Measurements from ENCODE around the gene ZNF385B.
A peak's percentile ranks its signal among the peaks of the same experiment; 100 is the strongest.

The ZNF385B gene

GRCh38 chr2:179443180-179443579 lies 418.2 kb downstream of the ZNF385B start:
- TF ChIP-seq CTCF (conservative IDR thresholded peaks at IDR 0.05; ENCODE audit: control insufficient read depth, insufficient read depth, low read depth, low read length) = no peak
- H3K4me3 ChIP-seq (ENCODE audit: control insufficient read depth, low read depth, low read length) = no peak overlapping the region
- DNase-seq (ENCODE audit: low read depth) = no peak

- H3K4me3 ChIP-seq (ENCODE audit: control insufficient read depth, low read depth, low read length) = no peak overlapping the region
- no peak for TF ChIP-seq CTCF (conservative IDR thresholded peaks at IDR 0.05; ENCODE audit: control insufficient read depth, insufficient read depth, low read depth, low read length)
- no peak for DNase-seq (ENCODE audit: low read depth)
Measured at GRCh38 chr2:179442206-179442605, 419.2 kb downstream of the ZNF385B start.

DNA sequence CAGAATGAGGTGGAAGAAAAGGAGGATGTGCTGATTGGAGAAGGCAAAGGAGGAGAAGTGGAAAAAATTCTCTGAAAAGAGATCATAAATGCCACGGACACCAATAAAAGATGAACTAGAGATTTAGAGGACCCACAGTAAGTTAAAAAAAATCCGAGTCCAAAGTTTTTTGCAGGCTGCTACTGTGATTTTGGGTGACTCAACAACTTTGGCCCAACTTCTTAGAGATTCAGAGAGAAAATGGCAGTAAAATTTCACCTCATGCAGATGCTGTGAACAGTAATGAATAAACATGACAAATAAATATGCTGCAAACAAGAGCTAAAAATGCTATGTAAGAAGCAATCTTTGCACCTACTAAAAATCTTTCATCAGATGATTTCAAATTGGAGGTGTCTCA lies 419.9 kb downstream of the ZNF385B start:
- no peak for TF ChIP-seq CTCF (conservative IDR thresholded peaks at IDR 0.05; ENCODE audit: control insufficient read depth, insufficient read depth, low read depth, low read length)
- H3K4me3 ChIP-seq (ENCODE audit: control insufficient read depth, low read depth, low read length) = no peak overlapping the region
- no peak for DNase-seq (ENCODE audit: low read depth)

DNA sequence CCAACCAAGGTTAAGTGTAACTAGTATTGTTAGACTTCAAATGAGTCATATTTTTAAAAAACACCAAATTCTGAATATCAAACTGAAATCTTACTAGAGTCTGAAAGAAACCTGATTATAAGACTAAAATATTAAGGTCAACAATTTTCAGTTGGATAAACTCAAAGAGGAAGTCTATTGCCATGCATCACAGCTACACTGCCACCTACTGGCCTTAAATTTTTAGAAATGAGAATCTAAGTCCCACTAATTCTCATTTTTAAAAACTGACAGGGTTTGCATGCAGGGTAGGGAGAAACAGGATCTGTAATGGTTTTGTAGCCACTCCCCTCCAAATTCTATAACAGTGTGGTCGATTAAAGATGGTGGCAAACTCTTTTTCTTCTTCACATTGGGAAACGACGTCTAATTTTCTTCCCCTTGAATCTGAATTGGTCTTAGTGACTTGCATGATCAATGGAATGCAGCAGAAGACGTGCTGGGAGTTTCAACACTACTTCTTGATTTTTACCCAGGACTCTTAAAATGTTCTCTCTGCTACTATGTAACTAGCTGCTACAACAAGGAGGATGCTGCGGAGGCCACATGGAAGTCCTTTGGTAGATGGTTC lies 420.7 kb downstream of the ZNF385B start:
- DNase-seq (ENCODE audit: low read depth) = peak; percentile 60
- peak; percentile 69 for TF ChIP-seq CTCF (conservative IDR thresholded peaks at IDR 0.05; ENCODE audit: control insufficient read depth, insufficient read depth, low read depth, low read length)
- H3K4me3 ChIP-seq (ENCODE audit: control insufficient read depth, low read depth, low read length) = no peak overlapping the region

DNA sequence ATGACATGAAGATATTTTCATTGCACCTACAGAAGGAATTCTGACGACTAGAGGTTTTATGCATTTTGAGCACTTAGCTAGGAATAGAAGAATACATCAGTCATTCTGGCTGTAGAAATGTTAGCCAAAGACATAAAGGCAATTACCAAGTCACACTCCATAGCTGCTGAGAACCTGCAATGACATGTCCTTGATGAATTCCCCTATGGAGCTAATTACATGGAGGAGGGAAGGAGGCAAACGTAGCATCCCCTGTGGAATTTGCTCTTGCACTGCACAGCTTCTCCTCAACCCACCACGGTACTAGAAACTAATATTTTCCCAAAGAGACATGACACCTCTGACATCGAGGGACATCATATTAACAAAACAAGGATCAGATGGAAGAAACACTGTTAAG lies 422.8 kb downstream of the ZNF385B start:
- DNase-seq (ENCODE audit: low read depth) = no peak
- no peak for TF ChIP-seq CTCF (conservative IDR thresholded peaks at IDR 0.05; ENCODE audit: control insufficient read depth, insufficient read depth, low read depth, low read length)
- no peak overlapping the region for H3K4me3 ChIP-seq (ENCODE audit: control insufficient read depth, low read depth, low read length)

DNA sequence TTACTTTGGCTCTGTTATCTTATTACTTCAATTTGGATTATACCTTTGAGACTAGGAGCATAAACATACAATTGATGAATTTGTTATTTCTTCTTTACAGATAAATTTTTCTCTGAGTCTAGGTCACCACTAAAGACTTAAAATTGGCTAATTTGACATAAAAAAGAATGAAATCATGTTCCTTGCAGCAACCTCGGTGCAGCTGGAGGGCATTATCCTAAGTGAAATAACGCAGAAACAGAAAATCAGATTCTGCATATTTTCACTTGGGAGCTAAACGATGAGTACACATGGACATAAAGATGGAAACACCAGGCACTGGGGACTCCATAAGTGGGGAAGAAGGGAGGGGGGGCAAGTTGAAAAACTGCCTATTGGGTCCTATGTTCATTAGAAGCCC lies 424.0 kb downstream of the ZNF385B start:
- TF ChIP-seq CTCF (conservative IDR thresholded peaks at IDR 0.05; ENCODE audit: control insufficient read depth, insufficient read depth, low read depth, low read length) = no peak
- no peak overlapping the region for H3K4me3 ChIP-seq (ENCODE audit: control insufficient read depth, low read depth, low read length)
- DNase-seq (ENCODE audit: low read depth) = no peak

DNA sequence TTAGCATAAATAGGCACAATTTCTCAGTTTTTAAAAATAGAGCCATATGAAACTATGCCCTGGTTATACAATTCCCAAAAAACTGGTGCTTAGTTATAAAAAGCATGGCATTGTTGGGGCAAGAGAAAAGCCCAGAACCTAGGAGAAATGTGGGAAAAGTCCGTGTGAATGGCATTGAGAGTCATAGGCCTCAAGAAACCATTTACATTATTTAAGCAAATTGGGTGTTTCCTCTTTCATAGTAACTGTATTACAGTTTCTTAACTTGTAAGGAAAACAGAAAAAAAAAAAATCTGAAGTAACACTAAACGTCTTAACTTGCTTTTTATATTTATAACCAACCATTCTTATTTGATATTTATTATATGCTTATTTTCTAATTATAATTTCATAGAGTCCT lies 425.8 kb downstream of the ZNF385B start:
- TF ChIP-seq CTCF (conservative IDR thresholded peaks at IDR 0.05; ENCODE audit: control insufficient read depth, insufficient read depth, low read depth, low read length) = no peak
- H3K4me3 ChIP-seq (ENCODE audit: control insufficient read depth, low read depth, low read length) = no peak overlapping the region
- no peak for DNase-seq (ENCODE audit: low read depth)
